ENCODE measurements around the gene DST. TPM values are rescaled to one million over a fixed set of nuclear protein-coding genes. Genes with fewer than 3 reads are reported as not detected.

Gene DST
- total and polyA plus RNA-seq, 2 of the 4 experiments (the other 2 are of a cell fraction): 97.7 to 452 TPM

- peak; percentile 72 for DNase-seq
- no peaks in the 10 kb centered on the region for H3K9me3 ChIP-seq (ENCODE audit: control insufficient read depth, insufficient read depth, low read length)
- BruUV-seq (replicated peaks): no TSS peak
Measured at GRCh38 chr6:56677559-56677958, 34.9 kb upstream of the DST start.

More at GRCh38 chr6:56677559-56677958, 34.9 kb upstream of the DST start:
- Histone ChIP-seq H2BK20ac (ENCODE audit: low read depth, low read length) (no peak overlapping the region), H3K9ac (ENCODE audit: low read depth, low read length) (no peak overlapping the region), H3K4me3 (ENCODE audit: insufficient read depth, low read depth, low read length) (no peak overlapping the region), H3K14ac (replicated peaks; ENCODE audit: low read depth, low read length) (no peak overlapping the region), H3K4me2 (ENCODE audit: low read depth, low read length) (no peak overlapping the region), H2AK9ac (replicated peaks; ENCODE audit: low read depth, low read length, poor library complexity) (no peak overlapping the region), H3K23ac (ENCODE audit: low read depth, low read length) (no peak overlapping the region), H2BK120ac (ENCODE audit: low read depth, low read length) (no peak overlapping the region), H4K91ac (ENCODE audit: insufficient read depth, low read depth, low read length) (no peak overlapping the region), H3K36me3 (ENCODE audit: control insufficient read depth, insufficient read depth, low read length) (peaks cover 2% of the 10 kb centered on the region), H4K20me1 (ENCODE audit: insufficient read depth, low read length) (peaks cover 26% of the 10 kb centered on the region), H4K5ac (ENCODE audit: low read depth, low read length) (no peak overlapping the region), H3K9me1 (ENCODE audit: insufficient read depth, low read length) (peaks cover 11% of the 10 kb centered on the region; the same call in 1 of the 2 replicates), H4K8ac (ENCODE audit: low read depth in 2 of 2, low read length in 2 of 2) (peak overlapping the region in 1 of 2 experiments; percentile 26; a peak in 1 of 4 replicates), H2BK15ac (ENCODE audit: low read depth, low read length) (no peak overlapping the region), H3K4me1 (ENCODE audit: control insufficient read depth, insufficient read depth, low read length) (peaks cover 4% of the 10 kb centered on the region; the same call in 1 of the 2 replicates), H2BK5ac (ENCODE audit: low read depth, low read length, poor library complexity, severe bottlenecking) (peak overlapping the region; percentile 0), H3K4ac (ENCODE audit: low read depth, low read length) (no peak overlapping the region), H2AFZ (replicated peaks; ENCODE audit: low read length, poor library complexity) (no peak overlapping the region), H3K56ac (ENCODE audit: extremely low read depth, insufficient read depth, low read length) (no peak overlapping the region), H3K27ac (ENCODE audit: insufficient read depth, low read length) (no peak overlapping the region), H3K27me3 (ENCODE audit: control insufficient read depth, insufficient read depth, low read length) (no peaks in the 10 kb centered on the region), H2AK5ac (ENCODE audit: low read depth, low read length) (0 out of 2 replicates have a peak overlapping the region, but pooled peaks have one; percentile 21), H3K79me1 (ENCODE audit: low read depth in 1 of 2, low read length in 2 of 2) (peaks cover 30 to 81% of the 10 kb centered on the region in 2 experiments), H3K18ac (ENCODE audit: low read depth, low read length) (no peak overlapping the region)
- peak; percentile 42; the same call in 1 of the 2 replicates for ATAC-seq (ENCODE audit: low read depth)
- POLR2A ChIA-PET (ENCODE audit: unreplicated experiment): no interaction called here
- CTCF ChIA-PET: no interaction called here
- in situ Hi-C loops (cut with MboI; ENCODE audit: low sequenced_read_pairs) (no loop called here), dilution Hi-C loops (cut with HindIII; ENCODE audit: low sequenced_read_pairs, unreplicated experiment) (no loop called here), intact Hi-C loops (cut with micrococcal nuclease) (no loop called here)
- TF ChIP-seq ELK1 (IDR thresholded peaks at IDR 0.05; ENCODE audit: borderline replicate concordance, low read depth, low read length): no peak
- no peak for TF ChIP-seq RCOR1 (IDR thresholded peaks at IDR 0.05; ENCODE audit: insufficient replicate concordance, low read length)
- no peak for TF ChIP-seq NFE2L2 (IDR thresholded peaks at IDR 0.05; ENCODE audit: low read depth, low read length)
- TF ChIP-seq CTCF (conservative IDR thresholded peaks at IDR 0.05; ENCODE audit: low read depth, low read length): no peak
- no peak for TF ChIP-seq MAFK (IDR thresholded peaks at IDR 0.05; ENCODE audit: low read depth, low read length)
